Gastrocnemius medialis (tissue), 4 donors: ENCODE data around the gene SLC17A2. TPM values are rescaled to one million over a fixed set of nuclear protein-coding genes. Genes with fewer than 3 reads are reported as not detected.
A peak's percentile ranks its signal among the peaks of the same experiment; 100 is the strongest.

Source experiments
- ATAC-seq, 2 donors: fragments of 150-250 bp; one replicate each; pipeline ENCODE4 v1.9.1; 2016
- DNase-seq, 2 donors: peaks; one replicate each; pipeline ENCODE4 v3.0.0-alpha.2; 2019
- H3K27ac ChIP-seq, 4 donors: fragments of 200-600 bp; sonication (generic); 1 replicate in 1 of 4; 2 replicates in 3 of 4; pipeline ENCODE4 v1.5.1; 2016 to 2018; ENCODE audit warnings: mild to moderate bottlenecking in 2 of 4, moderate library complexity in 1 of 4
- H3K27me3 ChIP-seq, 3 donors: fragments of 200-600 bp; sonication (generic) in 2 of 3; 1 replicate in 1 of 3; 2 replicates in 2 of 3; pipeline versions ENCODE4 v1.5.1 to v1.6.0; 2016 to 2019; ENCODE audit warnings: mild to moderate bottlenecking in 1 of 3, moderate library complexity in 1 of 3
- H3K36me3 ChIP-seq, 2 donors: fragments of 200-600 bp; sonication (generic) in 1 of 2; one replicate each; pipeline ENCODE4 v1.5.1; 2017 to 2018
- H3K4me1 ChIP-seq, 2 donors: fragments of 200-600 bp; sonication (generic) in 1 of 2; one replicate each; pipeline ENCODE4 v1.5.1; 2016 to 2017; ENCODE audit warnings: mild to moderate bottlenecking in 2 of 2
- H3K4me3 ChIP-seq, 4 donors: fragments of 200-600 bp; sonication (generic) in 3 of 4; 1 replicate in 1 of 4; 2 replicates in 3 of 4; pipeline ENCODE4 v1.5.1; 2016 to 2019; ENCODE audit warnings: mild to moderate bottlenecking in 2 of 4
- H3K9me3 ChIP-seq, 3 donors: fragments of 200-600 bp; sonication (generic) in 2 of 3; 1 replicate in 1 of 3; 2 replicates in 2 of 3; pipeline ENCODE4 v1.5.1; 2016 to 2019
- CTCF ChIP-seq, 5 experiments: fragments of 450-650 bp in 3 of 5; fragments of 200-600 bp in 2 of 5; sonication (generic) in 2 of 5; IDR thresholded peaks in 4 of 5; conservative IDR thresholded peaks in 1 of 5; 1 replicate in 4 of 5; 2 replicates in 1 of 5; pipeline ENCODE4 v1.5.1; 2016 to 2019; ENCODE audit warnings: antibody characterized with exemption in 5 of 5, mild to moderate bottlenecking in 3 of 5, moderate library complexity in 3 of 5
- POLR2A ChIP-seq, 2 donors: fragments of 450-650 bp; IDR thresholded peaks; one replicate each; pipeline ENCODE4 v1.6.1; 2017; ENCODE audit warnings: antibody characterized with exemption in 2 of 2, mild to moderate bottlenecking in 2 of 2, moderate library complexity in 2 of 2
- in situ Hi-C, 4 donors: fragments of 200-750 bp; cut with MboI; loops; one replicate each; pipeline versions ENCODE4 v1.15.0 to v1.8.0; 2017; ENCODE audit warnings: low sequenced_read_pairs in 4 of 4
- intact Hi-C: fragments of 100-400 bp; cut with DNase I; formaldehyde crosslinking; loops from one replicate; pipeline ENCODE4 v1.15.1; 2023; ENCODE audit warnings: low total_unique reads
- total RNA-seq, 4 donors: library from RNA; depleted of rRNA; stranded (reverse); fragments of >200 nt; gene quantifications; one replicate each; pipeline versions ENCODE4 v1.1.0 to v1.2.3, GENCODE V29; 2016

Gene SLC17A2
- total RNA-seq, 4 donors from 2014 or later: 0.11 TPM; not detected in 3

GRCh38 chr6:25960734-25961133 lies 30.2 kb upstream of the SLC17A2 start:
- Histone ChIP-seq H3K4me3 (no peak overlapping the region), H3K27ac (peak overlapping the region; percentile 11 to 87 (median 65)), H3K36me3 (peaks cover 0 to 9% of the 10 kb centered on the region in 2 donors), H3K27me3 (no peaks in the 10 kb centered on the region), H3K4me1 (peaks cover 35 to 39% of the 10 kb centered on the region in 2 donors), H3K9me3 (no peaks in the 10 kb centered on the region)
- TF ChIP-seq POLR2A (IDR thresholded peaks at IDR 0.05) (no peak), CTCF (IDR thresholded peaks at IDR 0.05 in 4 of 5, conservative IDR thresholded peaks at IDR 0.05 in 1 of 5) (no peak)
- DNase-seq: no peak
- intact Hi-C loops: no loop called here
- in situ Hi-C loops: no loop called here
- no peak for ATAC-seq

GRCh38 chr6:25959890-25960536 lies 29.5 kb upstream of the SLC17A2 start:
- TF ChIP-seq CTCF (IDR thresholded peaks at IDR 0.05 in 4 of 5, conservative IDR thresholded peaks at IDR 0.05 in 1 of 5) (no peak), POLR2A (IDR thresholded peaks at IDR 0.05) (no peak)
- Histone ChIP-seq H3K27me3 (no peaks in the 10 kb centered on the region), H3K27ac (peak overlapping the region; percentile 11 to 87 (median 65)), H3K36me3 (peaks cover 0 to 5% of the 10 kb centered on the region in 2 donors), H3K9me3 (no peaks in the 10 kb centered on the region), H3K4me3 (no peak overlapping the region), H3K4me1 (peaks cover 33 to 35% of the 10 kb centered on the region in 2 donors)
- intact Hi-C loops (no loop called here), in situ Hi-C loops (no loop called here)
- no peak for DNase-seq
- no peak for ATAC-seq

- no peak overlapping the region for H3K27ac ChIP-seq
- in situ Hi-C loops (no loop called here), intact Hi-C loops (no loop called here)
- no peak overlapping the region for H3K4me3 ChIP-seq
- peaks cover 20 to 26% of the 10 kb centered on the region in 2 donors for H3K4me1 ChIP-seq
- no peaks in the 10 kb centered on the region for H3K36me3 ChIP-seq
- H3K27me3 ChIP-seq: no peaks in the 10 kb centered on the region
- DNase-seq: no peak
- no peak for TF ChIP-seq CTCF (IDR thresholded peaks at IDR 0.05 in 4 of 5, conservative IDR thresholded peaks at IDR 0.05 in 1 of 5)
- TF ChIP-seq POLR2A (IDR thresholded peaks at IDR 0.05): no peak
- no peak for ATAC-seq
- no peaks in the 10 kb centered on the region for H3K9me3 ChIP-seq
Measured at GRCh38 chr6:25958700-25959162, 28.2 kb upstream of the SLC17A2 start.

- H3K27ac ChIP-seq: no peak overlapping the region
- intact Hi-C loops (no loop called here), in situ Hi-C loops (no loop called here)
- DNase-seq (no peak), ATAC-seq (no peak)
- no peaks in the 10 kb centered on the region for H3K27me3 ChIP-seq
- H3K4me1 ChIP-seq: peaks cover 9 to 13% of the 10 kb centered on the region in 2 donors
- H3K36me3 ChIP-seq: no peaks in the 10 kb centered on the region
- no peak overlapping the region for H3K4me3 ChIP-seq
- H3K9me3 ChIP-seq: no peaks in the 10 kb centered on the region
- no peak for TF ChIP-seq POLR2A (IDR thresholded peaks at IDR 0.05)
- no peak for TF ChIP-seq CTCF (IDR thresholded peaks at IDR 0.05 in 4 of 5, conservative IDR thresholded peaks at IDR 0.05 in 1 of 5)
Measured at GRCh38 chr6:25956226-25956625, 25.7 kb upstream of the SLC17A2 start.
